Thymus (tissue), 11 donors: Measurements from ENCODE around the gene USH1C. TPM values are rescaled to one million over a fixed set of nuclear protein-coding genes. Genes with fewer than 3 reads are reported as not detected.

Source experiments
- DNase-seq, 9 donors: peaks; one replicate each; pipeline ENCODE4 v3.0.0-alpha.2; 2013; ENCODE audit warnings: low spot score in 9 of 9, low read depth in 6 of 9, missing footprints in 1 of 9
- H3K27ac ChIP-seq, 2 donors: one replicate each; pipeline ENCODE4 v1.5.1; 2013; ENCODE audit warnings: control low read depth in 1 of 2, low read depth in 1 of 2, low read length in 1 of 2, mild to moderate bottlenecking in 1 of 2, moderate library complexity in 1 of 2
- H3K27me3 ChIP-seq, 2 donors: one replicate each; pipeline ENCODE4 v1.5.1; 2013; ENCODE audit warnings: low read length in 1 of 2; ENCODE audit not compliant: control insufficient read depth in 2 of 2, insufficient read depth in 1 of 2
- H3K36me3 ChIP-seq, 2 donors: one replicate each; pipeline ENCODE4 v1.5.1; 2013; ENCODE audit warnings: low read length in 1 of 2, mild to moderate bottlenecking in 1 of 2, moderate library complexity in 1 of 2; ENCODE audit not compliant: control insufficient read depth in 2 of 2, insufficient read depth in 2 of 2
- H3K4me1 ChIP-seq, 2 donors: one replicate each; pipeline ENCODE4 v1.5.1; 2013; ENCODE audit warnings: low read length in 2 of 2; ENCODE audit not compliant: control insufficient read depth in 2 of 2, insufficient read depth in 2 of 2
- H3K4me3 ChIP-seq, 2 donors: one replicate each; pipeline ENCODE4 v1.5.1; 2013; ENCODE audit warnings: low read length in 2 of 2, control low read depth in 1 of 2, mild to moderate bottlenecking in 1 of 2
- H3K9me3 ChIP-seq, 2 donors: one replicate each; pipeline ENCODE4 v1.5.1; 2013; ENCODE audit warnings: low read length in 1 of 2, mild to moderate bottlenecking in 1 of 2; ENCODE audit not compliant: control insufficient read depth in 2 of 2, insufficient read depth in 1 of 2
- WGBS: extraction: QIAGEN DNeasy Blood & Tissue Kit; methylation state at CpG from one replicate; pipeline ENCODE4 v1.1.7; 2013; 5-methylcytosine and 5-hydroxymethylcytosine counted together
- polyA plus RNA-seq: library from polyadenylated mRNA; stranded (reverse); fragments of 200-250 nt; gene quantifications from one replicate; pipeline ENCODE4 v1.2.3, GENCODE V29; 2013
- total RNA-seq: library from RNA; stranded (reverse); fragments of 120-200 nt; gene quantifications from one replicate; pipeline ENCODE4 v1.2.4, GENCODE V29; 2013
- donor health status: healthy.

The USH1C gene
- total and polyA plus RNA-seq, 2 donors: 0.24 to 0.57 TPM

DNA sequence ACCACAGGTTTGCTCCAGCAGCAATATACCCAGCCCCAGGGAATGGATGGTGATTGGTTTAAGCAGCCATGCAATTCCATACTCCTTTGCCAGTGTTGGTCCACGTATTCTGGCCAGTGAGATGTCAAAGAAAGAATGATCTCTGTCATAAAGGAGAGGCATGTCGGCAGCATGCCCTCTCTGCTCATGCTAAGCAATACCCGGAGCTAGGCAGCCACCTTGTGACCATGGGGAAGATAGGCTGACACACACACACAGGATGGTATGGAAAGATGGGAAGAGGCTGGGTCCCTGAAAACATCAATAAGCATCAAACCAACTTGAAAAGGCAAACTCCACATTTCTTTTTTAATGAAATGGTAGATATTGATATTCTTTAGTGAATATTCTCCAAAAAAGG lies 72.7 kb downstream of the USH1C start:
- H3K9me3 ChIP-seq: no peaks in the 10 kb centered on the region
- H3K36me3 ChIP-seq: no peaks in the 10 kb centered on the region
- WGBS: 91% methylated on average over 3 of the region's 3 CpGs
- no peak for DNase-seq
- H3K4me1 ChIP-seq: no peaks in the 10 kb centered on the region
- H3K27ac ChIP-seq: no peak overlapping the region
- peaks cover 18 to 42% of the 10 kb centered on the region in 2 donors for H3K27me3 ChIP-seq
- no peak overlapping the region for H3K4me3 ChIP-seq

DNA sequence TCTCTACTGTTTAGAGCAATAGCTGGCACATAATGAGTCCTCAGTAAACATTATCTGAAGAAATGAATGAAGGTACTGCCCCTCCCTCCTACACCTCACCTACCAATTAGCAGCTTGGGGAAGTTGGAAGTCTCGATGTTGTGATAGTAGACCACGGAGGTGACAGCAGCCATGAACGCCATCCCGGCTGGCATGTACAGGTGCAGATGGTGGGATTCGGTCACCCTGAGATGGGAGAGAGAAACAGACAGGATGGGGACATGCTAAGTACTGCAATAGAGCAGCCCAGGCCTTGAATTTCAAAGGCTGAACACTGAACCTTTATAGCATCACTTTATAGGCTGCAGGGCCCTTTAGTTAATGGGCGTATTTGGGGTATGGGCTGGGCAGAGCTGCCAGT lies 74.2 kb downstream of the USH1C start:
- H3K4me1 ChIP-seq: no peaks in the 10 kb centered on the region
- no peak overlapping the region for H3K27ac ChIP-seq
- H3K9me3 ChIP-seq: no peaks in the 10 kb centered on the region
- H3K4me3 ChIP-seq: no peak overlapping the region
- no peak for DNase-seq
- H3K27me3 ChIP-seq: peaks cover 3 to 26% of the 10 kb centered on the region in 2 donors
- 95% methylated on average over 6 of the region's 6 CpGs for WGBS
- H3K36me3 ChIP-seq: no peaks in the 10 kb centered on the region

DNA sequence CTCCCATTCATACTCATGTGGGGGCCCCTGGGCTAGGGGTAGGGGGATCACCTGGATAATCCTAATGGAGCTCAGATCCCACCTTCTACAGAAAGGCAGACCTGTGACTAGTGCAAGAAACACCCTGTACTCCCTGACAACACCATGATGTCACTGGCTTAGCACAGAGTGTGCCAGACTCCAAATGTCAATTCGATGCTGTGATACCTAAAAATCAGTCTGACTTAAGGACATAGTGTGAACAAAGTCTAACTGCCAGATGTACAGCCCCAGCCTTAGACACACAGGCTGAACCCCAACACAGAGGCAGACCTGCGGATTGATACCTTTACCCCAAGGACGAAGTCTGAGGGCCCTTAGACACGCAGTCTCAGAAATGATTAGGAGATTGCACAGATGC lies 76.1 kb downstream of the USH1C start:
- no peak overlapping the region for H3K27ac ChIP-seq
- H3K9me3 ChIP-seq: no peaks in the 10 kb centered on the region
- peaks cover 0 to 8% of the 10 kb centered on the region in 2 donors for H3K27me3 ChIP-seq
- DNase-seq: no peak
- 97% methylated on average over 4 of the region's 4 CpGs for WGBS
- H3K36me3 ChIP-seq: no peaks in the 10 kb centered on the region
- no peaks in the 10 kb centered on the region for H3K4me1 ChIP-seq
- H3K4me3 ChIP-seq: no peak overlapping the region

DNA sequence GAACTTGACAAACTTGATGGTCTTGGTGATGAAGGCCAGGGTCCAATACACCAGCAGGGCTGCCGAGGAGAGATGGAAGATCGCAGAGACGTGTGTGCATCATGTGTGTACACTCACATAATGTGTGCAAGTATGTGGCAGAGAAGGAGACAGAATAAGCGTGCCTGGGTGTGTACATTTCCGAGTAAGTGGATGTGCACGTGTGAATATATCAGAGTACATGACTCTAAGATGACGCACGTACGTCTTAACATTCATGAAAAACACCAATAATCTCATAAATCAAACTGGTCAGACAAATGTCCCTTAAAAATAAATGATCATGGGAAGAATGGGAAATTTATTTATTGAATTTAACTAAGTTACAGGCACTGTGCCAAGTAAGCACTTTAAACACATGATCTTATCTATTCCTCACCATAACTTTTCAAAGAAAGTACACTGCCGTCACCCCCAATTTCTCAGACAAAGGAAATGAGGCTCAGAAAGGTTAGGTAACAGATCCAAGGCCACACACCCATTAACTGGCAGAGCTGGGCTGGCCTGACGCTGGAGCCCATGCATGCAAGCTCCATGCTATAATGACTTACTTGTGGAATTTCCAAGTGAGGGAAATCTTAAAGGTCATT lies 80.6 kb downstream of the USH1C start:
- 87% methylated on average over 11 of the region's 11 CpGs for WGBS
- no peak for DNase-seq

DNA sequence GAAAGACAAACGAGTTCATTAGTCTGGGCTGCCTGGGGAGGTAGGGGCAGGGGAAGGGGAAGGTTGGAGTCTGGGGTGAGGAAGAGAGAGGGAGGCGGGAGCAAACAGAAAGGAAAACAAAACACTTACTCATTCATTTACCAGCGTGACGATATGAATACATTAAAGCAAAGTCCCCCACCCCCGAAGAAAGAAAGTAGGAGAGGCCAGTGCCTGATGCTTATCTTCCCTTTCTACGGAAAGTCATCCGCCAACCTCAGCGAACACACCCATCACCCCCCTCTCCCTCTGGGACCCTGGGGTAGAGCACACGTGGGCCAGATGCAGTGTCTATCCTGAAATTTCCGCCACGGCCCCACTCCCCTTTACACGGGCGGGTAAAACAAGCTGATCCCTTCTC lies 81.3 kb downstream of the USH1C start:
- Histone ChIP-seq H3K4me3 (no peak overlapping the region), H3K9me3 (no peaks in the 10 kb centered on the region), H3K4me1 (no peaks in the 10 kb centered on the region), H3K27ac (no peak overlapping the region), H3K27me3 (no peaks in the 10 kb centered on the region), H3K36me3 (no peaks in the 10 kb centered on the region)
- WGBS: 88% methylated on average over 13 of the region's 13 CpGs
- DNase-seq: no peak

More for the DNA sequence above, 80.6 kb downstream of the USH1C start:
- H3K36me3 ChIP-seq: no peaks in the 10 kb centered on the region
- no peaks in the 10 kb centered on the region for H3K9me3 ChIP-seq
- no peaks in the 10 kb centered on the region for H3K4me1 ChIP-seq
- H3K27ac ChIP-seq: no peak overlapping the region
- no peak overlapping the region for H3K4me3 ChIP-seq
- H3K27me3 ChIP-seq: no peaks in the 10 kb centered on the region

DNA sequence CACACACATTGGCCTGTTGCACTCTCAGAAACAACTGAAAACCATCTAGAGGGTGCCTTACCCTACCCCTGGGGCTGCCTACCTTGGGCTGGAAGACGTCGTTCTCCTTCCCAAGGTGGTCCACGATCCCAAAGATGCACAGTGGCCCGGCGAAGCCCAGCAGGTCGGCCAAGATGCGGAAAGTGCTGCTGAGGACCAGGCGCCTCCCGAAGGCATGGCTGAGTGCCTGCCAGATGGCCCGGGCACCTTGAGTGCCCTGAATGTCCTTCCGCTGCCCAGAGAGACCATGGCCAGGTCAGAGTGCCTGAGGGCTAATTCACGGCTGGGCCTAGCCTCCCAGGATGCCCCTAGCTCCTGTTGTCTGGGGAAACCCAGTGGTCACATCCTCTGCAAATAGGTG lies 83.8 kb downstream of the USH1C start:
- no peak for DNase-seq

DNA sequence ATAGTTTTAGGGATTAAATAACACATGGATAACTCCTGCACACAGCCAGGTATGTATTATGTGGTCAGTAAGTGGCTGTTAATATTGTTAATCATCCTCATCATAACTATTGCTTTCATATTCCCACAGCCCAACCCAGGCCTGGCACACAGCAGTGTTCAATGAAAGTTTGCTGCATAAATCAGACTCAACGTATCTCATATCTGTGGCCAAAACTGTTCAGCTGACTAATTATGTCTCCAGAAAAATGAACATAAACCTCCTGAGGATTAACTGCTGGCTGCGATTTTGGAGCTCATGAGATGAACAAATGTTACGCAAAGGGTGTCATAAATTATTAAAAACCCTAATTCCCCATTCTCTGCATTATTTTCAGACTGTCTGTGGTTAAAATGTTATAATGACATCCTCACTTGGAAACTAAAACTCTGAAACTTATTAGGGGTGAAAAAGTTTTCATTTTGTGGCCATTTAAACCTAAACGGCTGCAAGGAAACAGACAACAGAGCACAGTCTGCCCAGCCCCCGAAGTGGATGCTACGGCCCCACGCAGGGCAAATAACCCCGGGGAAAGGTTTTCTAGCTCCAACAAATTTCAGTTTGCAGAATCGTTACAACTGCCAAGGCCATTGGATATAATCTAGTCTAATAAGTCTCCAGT lies 84.8 kb downstream of the USH1C start:
- Histone ChIP-seq H3K9me3 (no peaks in the 10 kb centered on the region), H3K36me3 (no peaks in the 10 kb centered on the region), H3K27me3 (no peaks in the 10 kb centered on the region), H3K4me1 (peaks cover 0 to 3% of the 10 kb centered on the region in 2 donors), H3K27ac (no peak overlapping the region), H3K4me3 (no peak overlapping the region)
- 96% methylated on average over 9 of the region's 9 CpGs for WGBS
- no peak for DNase-seq

More for the DNA sequence above, 83.8 kb downstream of the USH1C start:
- Histone ChIP-seq H3K27me3 (no peaks in the 10 kb centered on the region), H3K27ac (no peak overlapping the region), H3K4me3 (no peak overlapping the region), H3K4me1 (peaks cover 0 to 3% of the 10 kb centered on the region in 2 donors), H3K9me3 (no peaks in the 10 kb centered on the region), H3K36me3 (no peaks in the 10 kb centered on the region)
- 96% methylated on average over 12 of the region's 12 CpGs for WGBS

DNA sequence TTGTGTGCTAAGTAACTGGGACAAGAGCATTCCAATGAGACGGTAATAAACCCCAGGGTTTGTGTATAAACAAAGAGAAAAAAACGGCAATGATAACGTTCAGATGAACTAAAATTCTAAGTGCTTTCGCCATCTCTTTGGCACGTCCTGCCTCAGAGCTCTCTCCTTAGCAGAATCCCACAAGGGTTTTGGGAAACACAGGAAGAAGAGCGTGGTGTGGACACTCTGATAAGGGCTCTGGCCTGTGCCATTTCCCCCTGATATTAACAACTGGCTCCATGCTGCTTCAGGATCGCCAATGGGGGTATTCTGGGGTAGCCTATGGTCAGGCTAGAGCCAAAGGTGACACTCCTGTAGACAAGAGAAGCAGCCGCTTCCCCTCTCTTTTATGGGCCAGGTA lies 85.9 kb downstream of the USH1C start:
- Histone ChIP-seq H3K9me3 (no peaks in the 10 kb centered on the region), H3K27me3 (no peaks in the 10 kb centered on the region), H3K36me3 (no peaks in the 10 kb centered on the region), H3K27ac (no peak overlapping the region), H3K4me3 (no peak overlapping the region), H3K4me1 (peaks cover 0 to 3% of the 10 kb centered on the region in 2 donors)
- 78% methylated on average over 8 of the region's 8 CpGs for WGBS
- no peak for DNase-seq

DNA sequence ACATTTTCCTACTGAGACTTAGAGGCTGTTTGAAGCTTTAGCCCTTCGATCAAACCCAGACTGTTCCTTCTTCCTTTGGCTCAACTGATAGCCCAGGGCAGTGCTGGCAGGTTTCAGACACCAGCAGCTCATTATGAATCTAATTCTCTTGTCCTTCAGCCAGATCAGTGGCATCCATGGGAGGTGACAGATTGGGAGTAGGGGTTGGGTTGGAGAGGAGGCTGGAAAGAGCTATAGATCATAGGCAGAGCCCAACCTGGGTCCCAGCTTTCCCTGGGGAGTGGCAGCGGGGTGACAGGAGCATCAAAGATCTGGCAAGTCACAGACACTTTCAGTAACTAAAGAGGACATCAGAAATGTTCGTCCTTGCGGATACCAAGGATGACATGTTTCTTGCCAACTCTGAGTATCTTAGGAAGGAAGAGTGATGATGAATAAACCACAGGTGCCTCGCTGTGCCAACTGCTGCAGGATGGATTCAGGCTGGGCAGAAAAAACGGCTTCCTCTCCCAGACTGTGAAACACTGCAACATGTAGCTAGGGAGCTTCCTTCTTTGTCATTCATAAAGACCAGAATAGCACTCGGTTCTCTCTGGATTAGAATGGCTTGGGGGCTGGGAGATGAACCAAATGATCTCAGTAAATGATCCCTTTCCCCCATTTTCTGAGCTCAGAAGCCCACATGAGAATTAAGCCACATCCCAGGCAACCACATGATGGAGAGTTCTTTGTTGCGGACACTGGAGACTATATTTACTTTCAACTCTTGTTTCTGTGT lies 86.6 kb downstream of the USH1C start:
- WGBS: 40% methylated on average over 8 of the region's 8 CpGs
- no peaks in the 10 kb centered on the region for H3K27me3 ChIP-seq
- H3K27ac ChIP-seq: no peak overlapping the region
- no peaks in the 10 kb centered on the region for H3K9me3 ChIP-seq
- peaks cover 0 to 3% of the 10 kb centered on the region in 2 donors for H3K4me1 ChIP-seq
- no peak for DNase-seq
- no peaks in the 10 kb centered on the region for H3K36me3 ChIP-seq
- H3K4me3 ChIP-seq: no peak overlapping the region
